Neural progenitor cell (in vitro differentiated cells): ENCODE data around the gene LRP2. TPM values are rescaled to one million over a fixed set of nuclear protein-coding genes. Genes with fewer than 3 reads are reported as not detected.

ENCODE experiments used
- DNase-seq: peaks from one replicate; pipeline ENCODE4 v3.0.0-alpha.2; 2016; ENCODE audit warnings: low spot score
- H2AFZ ChIP-seq: fragments of 200-600 bp; sonication (generic); replicated peaks from 2 replicates; pipeline ENCODE4 v1.6.1; 2016; ENCODE audit warnings: antibody characterized with exemption
- H3F3A ChIP-seq: fragments of 200-600 bp; sonication (generic); 2 replicates; pipeline ENCODE4 v1.6.1; 2016; ENCODE audit warnings: antibody characterized with exemption, low read depth
- H3K27ac ChIP-seq: fragments of 200-600 bp; sonication (generic); 2 replicates; pipeline ENCODE4 v1.5.1; 2016; ENCODE audit warnings: mild to moderate bottlenecking
- H3K27me3 ChIP-seq: fragments of 200-600 bp; sonication (generic); 2 replicates; pipeline ENCODE4 v1.6.1; 2016; ENCODE audit warnings: mild to moderate bottlenecking, moderate library complexity
- H3K36me3 ChIP-seq: fragments of 200-600 bp; sonication (generic); 2 replicates; pipeline ENCODE4 v1.5.1; 2016
- H3K4me1 ChIP-seq: fragments of 200-600 bp; sonication (generic); 2 replicates; pipeline ENCODE4 v1.6.1; 2016; ENCODE audit warnings: mixed run types
- H3K4me2 ChIP-seq: fragments of 200-600 bp; sonication (generic); 2 replicates; pipeline ENCODE4 v1.6.1; 2016
- H3K4me3 ChIP-seq: fragments of 200-600 bp; sonication (generic); 2 replicates; pipeline ENCODE4 v1.5.1; 2016
- H3K79me2 ChIP-seq: fragments of 200-600 bp; sonication (generic); 2 replicates; pipeline ENCODE4 v1.6.1; 2016; ENCODE audit warnings: low read depth
- H3K9ac ChIP-seq: fragments of 200-600 bp; sonication (generic); 2 replicates; pipeline ENCODE4 v1.6.1; 2016
- H3K9me3 ChIP-seq: fragments of 200-600 bp; sonication (generic); 2 replicates; pipeline ENCODE4 v1.5.1; 2016; ENCODE audit warnings: low read depth
- H4K20me1 ChIP-seq: fragments of 200-600 bp; sonication (generic); 2 replicates; pipeline ENCODE4 v1.6.1; 2016; ENCODE audit warnings: low read depth
- H3K27ac Mint-ChIP-seq: 3 replicates; pipeline ENCODE4 v1.8.0; 2021; ENCODE audit warnings: mixed read lengths
- H3K27me3 Mint-ChIP-seq: 2 replicates; pipeline ENCODE4 v1.8.0; 2022; ENCODE audit warnings: low read depth, mild to moderate bottlenecking, inconsistent platforms, moderate library complexity, mixed read lengths; ENCODE audit not compliant: insufficient read depth
- H3K36me3 Mint-ChIP-seq: 3 replicates; pipeline ENCODE4 v1.8.0; 2021; ENCODE audit warnings: mixed read lengths
- H3K4me1 Mint-ChIP-seq: 3 replicates; pipeline ENCODE4 v1.8.0; 2021; ENCODE audit warnings: mixed read lengths
- H3K4me3 Mint-ChIP-seq: 3 replicates; pipeline ENCODE4 v1.8.0; 2021; ENCODE audit warnings: mild to moderate bottlenecking, moderate library complexity, mixed read lengths
- H3K9me3 Mint-ChIP-seq: 3 replicates; pipeline ENCODE4 v1.8.0; 2020; ENCODE audit warnings: mixed read lengths
- CTCF ChIP-seq: fragments of 200-600 bp; sonication (generic); IDR thresholded peaks from 2 replicates; pipeline ENCODE4 v1.5.1; 2017; ENCODE audit warnings: antibody characterized with exemption, mild to moderate bottlenecking
- EZH2 ChIP-seq: fragments of 200-600 bp; sonication (generic); IDR thresholded peaks from 2 replicates; pipeline ENCODE4 v1.6.1; 2017; ENCODE audit warnings: antibody characterized with exemption, mild to moderate bottlenecking, moderate library complexity
- EZH2phosphoT487 ChIP-seq: fragments of 200-600 bp; sonication (generic); IDR thresholded peaks from 2 replicates; pipeline ENCODE4 v1.6.1; 2017; ENCODE audit warnings: antibody characterized with exemption
- total RNA-seq: library from RNA; depleted of rRNA; stranded (reverse); fragments of >200 nt; gene quantifications from 2 replicates; pipeline ENCODE4 v1.2.3, GENCODE V29; 2015; ENCODE audit warnings: low replicate concordance

Gene LRP2
- total RNA-seq, 1 donor from 2014 or later = 143 TPM

- no peak overlapping the region for H3K4me3 ChIP-seq
- H3K9ac ChIP-seq = no peak overlapping the region
- Mint-ChIP-seq H3K4me3 (no peak overlapping the region), H3K27ac (no peak overlapping the region), H3K4me1 (peaks cover 7% of the 10 kb centered on the region), H3K9me3 (peaks cover 4% of the 10 kb centered on the region), H3K27me3 (peaks cover 2% of the 10 kb centered on the region), H3K36me3 (no peaks in the 10 kb centered on the region)
- DNase-seq = no peak
- H3K27ac ChIP-seq = no peak overlapping the region
- H3F3A ChIP-seq = no peaks in the 10 kb centered on the region
- H3K36me3 ChIP-seq = no peaks in the 10 kb centered on the region
- H3K27me3 ChIP-seq = peaks cover 23% of the 10 kb centered on the region
- no peaks in the 10 kb centered on the region for H3K4me1 ChIP-seq
- H3K79me2 ChIP-seq = no peaks in the 10 kb centered on the region
- H2AFZ ChIP-seq = no peak overlapping the region
- no peak overlapping the region for H3K4me2 ChIP-seq
- no peaks in the 10 kb centered on the region for H3K9me3 ChIP-seq
- H4K20me1 ChIP-seq = no peaks in the 10 kb centered on the region
- no peak for TF ChIP-seq CTCF
- no peak for TF ChIP-seq EZH2
- no peak for TF ChIP-seq EZH2phosphoT487
Measured at GRCh38 chr2:169086893-169087467, 275.4 kb downstream of the LRP2 start.

GRCh38 chr2:169082995-169083394 lies 279.3 kb downstream of the LRP2 start:
- no peak overlapping the region for H3K4me3 ChIP-seq
- no peaks in the 10 kb centered on the region for H3K4me1 Mint-ChIP-seq
- DNase-seq = no peak
- no peaks in the 10 kb centered on the region for H3K79me2 ChIP-seq
- H2AFZ ChIP-seq = no peak overlapping the region
- no peak overlapping the region for H3K27ac Mint-ChIP-seq
- no peaks in the 10 kb centered on the region for H3K36me3 Mint-ChIP-seq
- no peak overlapping the region for H3K27ac ChIP-seq
- H3K27me3 Mint-ChIP-seq = no peaks in the 10 kb centered on the region
- no peak overlapping the region for H3K4me3 Mint-ChIP-seq
- H3K4me2 ChIP-seq = no peak overlapping the region
- H3K27me3 ChIP-seq = no peaks in the 10 kb centered on the region
- no peaks in the 10 kb centered on the region for H3F3A ChIP-seq
- H3K36me3 ChIP-seq = no peaks in the 10 kb centered on the region
- H3K4me1 ChIP-seq = no peaks in the 10 kb centered on the region
- H4K20me1 ChIP-seq = no peaks in the 10 kb centered on the region
- TF ChIP-seq EZH2 (no peak), CTCF (no peak), EZH2phosphoT487 (no peak)
- H3K9me3 ChIP-seq = no peaks in the 10 kb centered on the region
- peaks cover 4% of the 10 kb centered on the region for H3K9me3 Mint-ChIP-seq
- H3K9ac ChIP-seq = no peak overlapping the region

GRCh38 chr2:169081551-169081950 lies 280.8 kb downstream of the LRP2 start:
- Mint-ChIP-seq H3K4me1 (no peaks in the 10 kb centered on the region), H3K9me3 (peaks cover 4% of the 10 kb centered on the region), H3K36me3 (no peaks in the 10 kb centered on the region), H3K27me3 (no peaks in the 10 kb centered on the region), H3K4me3 (no peak overlapping the region), H3K27ac (no peak overlapping the region)
- Histone ChIP-seq H3K9ac (no peak overlapping the region), H3F3A (no peaks in the 10 kb centered on the region), H3K79me2 (no peaks in the 10 kb centered on the region), H3K36me3 (no peaks in the 10 kb centered on the region), H3K9me3 (no peaks in the 10 kb centered on the region), H3K27me3 (no peaks in the 10 kb centered on the region), H3K4me1 (no peaks in the 10 kb centered on the region), H3K27ac (no peak overlapping the region), H3K4me3 (no peak overlapping the region), H4K20me1 (no peaks in the 10 kb centered on the region), H3K4me2 (no peak overlapping the region), H2AFZ (no peak overlapping the region)
- TF ChIP-seq CTCF = no peak
- TF ChIP-seq EZH2phosphoT487 = no peak
- TF ChIP-seq EZH2 = no peak
- DNase-seq = no peak
